ENCODE measurements around the gene KCNK3.
"Not testable (repeated sequence)": the region's sequence is repeated elsewhere in the genome, so short reads cannot be mapped to it uniquely, and the experiment has no call there.

KCNK3 gene

DNA sequence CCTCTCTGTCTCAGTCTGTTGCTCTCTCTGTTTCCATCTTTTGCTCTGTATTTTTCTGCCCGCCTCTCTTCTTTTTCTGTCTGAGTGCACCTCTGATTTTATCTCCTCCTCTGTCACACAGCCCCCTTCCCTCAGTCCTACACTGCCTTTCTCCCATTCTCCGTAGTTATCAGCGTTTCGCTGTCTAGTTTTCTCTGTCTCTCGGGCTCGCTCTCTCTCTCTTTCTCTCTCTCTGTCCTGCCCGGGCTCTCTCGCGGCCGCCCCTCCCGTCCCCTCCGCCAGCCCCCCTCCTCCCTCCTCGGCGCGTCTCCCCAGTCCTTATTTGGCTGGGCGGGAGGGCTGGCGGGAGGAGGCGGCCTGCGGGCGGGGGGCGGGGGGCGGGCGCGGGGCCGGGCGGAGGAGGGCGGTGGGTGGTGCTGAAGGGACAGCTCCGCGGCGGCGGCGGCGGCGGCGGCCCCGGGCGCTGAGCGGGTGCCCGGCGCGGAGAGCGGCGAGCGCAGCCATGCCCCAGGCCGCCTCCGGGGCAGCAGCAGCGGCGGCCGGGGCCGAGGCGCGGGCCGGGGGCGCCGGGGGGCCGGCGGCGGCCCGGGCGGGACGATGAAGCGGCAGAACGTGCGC is at the start of gene KCNK3:
Gene KCNK3, plus strand, starts transcription at position 444 of the 618 bp plus-strand sequence. Its CDS starts 154 bp downstream, at position 598.
- no peak for DNase-seq

- DNase-seq: no peak
These were observed 48.2 kb upstream of the KCNK3 start for GRCh38 chr2:26644188-26644835.

GRCh38 chr2:26645762-26646161 is 46.8 kb upstream of the KCNK3 start:
- no peak for DNase-seq

DNA sequence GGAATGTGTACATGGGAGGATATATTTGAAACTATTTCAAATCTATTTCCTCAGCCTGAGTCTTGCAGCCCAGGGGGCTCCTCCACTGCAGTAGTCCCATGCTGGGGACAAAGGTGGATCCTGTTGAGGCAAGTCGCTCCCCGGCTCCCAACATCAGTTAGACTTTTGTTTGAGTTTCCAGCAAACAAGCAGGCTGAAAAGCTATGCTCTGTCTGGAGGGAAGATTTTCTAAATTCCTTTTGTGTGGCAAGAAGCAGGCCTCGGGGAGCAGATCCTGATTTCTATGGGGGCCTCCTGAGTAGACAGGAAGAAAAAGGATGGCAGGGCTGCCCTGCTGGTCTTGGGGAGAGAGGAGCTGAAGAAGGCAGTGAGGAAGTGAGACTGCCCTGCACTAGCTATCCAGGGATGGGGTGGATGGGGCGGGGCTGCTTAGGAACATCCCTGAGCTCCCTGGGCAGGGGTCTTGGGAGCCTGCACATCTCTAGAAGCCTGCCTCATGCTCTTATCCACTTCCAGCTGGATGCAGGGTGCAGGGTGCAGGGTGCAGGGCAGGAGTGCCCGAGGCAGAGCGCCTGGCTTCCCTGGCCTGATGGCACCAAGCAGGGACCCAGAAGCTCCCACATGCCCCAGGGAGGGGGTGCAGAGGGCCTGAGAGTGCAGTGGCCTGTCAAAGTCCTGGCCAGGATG is 45.4 kb upstream of the KCNK3 start:
- DNase-seq: no peak

- DNase-seq: no peak
These were observed 44.5 kb upstream of the KCNK3 start for GRCh38 chr2:26647981-26648380.

- DNase-seq: no peak
These were observed 44.0 kb upstream of the KCNK3 start for GRCh38 chr2:26648516-26648915.

DNA sequence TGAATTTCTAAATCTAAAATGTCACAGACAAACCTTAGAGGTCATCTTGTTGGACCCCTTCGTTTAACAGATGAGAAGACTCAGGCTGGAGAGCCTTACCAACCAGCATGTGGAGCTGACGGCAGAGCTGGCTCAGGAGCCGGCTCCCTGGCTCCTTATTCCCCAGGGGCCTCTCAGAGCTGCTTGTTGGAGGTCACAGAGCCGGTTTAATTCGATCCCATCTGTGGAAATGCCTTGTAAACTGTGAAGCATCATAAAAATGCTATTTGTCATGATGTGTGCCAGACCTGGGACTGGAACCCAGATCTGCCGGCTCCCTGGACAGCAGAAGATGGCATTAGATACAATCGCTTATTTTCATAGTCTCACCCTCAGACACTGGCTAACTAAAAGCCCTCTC is 43.2 kb upstream of the KCNK3 start:
- no peak for DNase-seq

DNA sequence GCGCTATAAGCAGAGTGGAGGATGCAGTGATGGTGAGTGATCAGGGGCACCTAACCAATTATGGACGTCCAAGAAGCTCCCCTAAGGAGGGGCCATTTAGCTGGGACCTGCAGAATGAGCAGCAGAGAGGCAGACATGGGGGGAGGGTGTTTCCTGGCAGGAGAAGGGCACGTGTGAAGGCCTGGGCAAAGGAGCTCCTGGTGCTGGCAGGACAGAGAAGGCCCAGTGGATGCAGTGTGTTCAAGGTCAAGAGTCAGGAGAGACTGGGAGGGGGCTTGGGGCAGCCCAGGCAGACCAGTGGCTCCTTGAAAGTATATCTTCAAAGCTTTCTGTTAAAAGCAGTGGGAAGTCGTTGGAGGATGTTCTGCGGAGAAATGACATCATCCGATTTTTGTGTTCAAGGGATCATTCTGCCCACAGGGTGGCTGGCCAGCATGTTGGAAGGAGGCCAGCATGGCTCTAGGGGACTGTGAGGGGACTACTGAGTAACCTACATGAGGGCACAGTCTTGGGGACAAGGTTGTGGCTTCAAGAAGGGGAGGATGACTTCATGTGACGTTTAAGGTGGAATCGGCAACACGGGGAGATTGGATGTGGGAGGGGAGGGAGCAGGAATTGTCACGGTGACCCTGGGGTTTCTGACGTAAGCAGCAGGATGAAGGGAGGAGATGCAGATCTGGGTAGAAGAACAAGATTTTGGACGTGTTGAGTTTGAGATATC is 42.4 kb upstream of the KCNK3 start:
- no peak for DNase-seq

GRCh38 chr2:26650713-26651469 is 41.6 kb upstream of the KCNK3 start:
- no peak for DNase-seq

DNA sequence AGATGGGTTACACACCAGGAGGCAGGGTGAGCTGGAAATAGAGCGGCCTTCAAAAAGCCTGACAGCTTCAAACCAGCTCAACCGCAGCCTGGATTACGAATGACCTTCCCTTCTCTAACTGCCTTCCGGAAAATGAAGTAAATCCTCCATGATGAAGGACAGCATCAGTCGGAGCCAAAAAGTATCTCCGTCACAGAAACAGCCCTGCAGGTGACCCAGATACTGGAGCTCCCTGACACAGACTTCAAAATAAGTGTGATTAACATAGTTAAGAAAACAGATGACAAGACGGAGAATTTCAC is 41.1 kb upstream of the KCNK3 start:
- DNase-seq: no peak

- no peak for DNase-seq
These were observed 40.7 kb upstream of the KCNK3 start for GRCh38 chr2:26651799-26652198.

GRCh38 chr2:26652361-26653041 is 40.0 kb upstream of the KCNK3 start:
- DNase-seq: no peak

- no peak for DNase-seq
These were observed 39.1 kb upstream of the KCNK3 start for GRCh38 chr2:26653207-26654060.

DNA sequence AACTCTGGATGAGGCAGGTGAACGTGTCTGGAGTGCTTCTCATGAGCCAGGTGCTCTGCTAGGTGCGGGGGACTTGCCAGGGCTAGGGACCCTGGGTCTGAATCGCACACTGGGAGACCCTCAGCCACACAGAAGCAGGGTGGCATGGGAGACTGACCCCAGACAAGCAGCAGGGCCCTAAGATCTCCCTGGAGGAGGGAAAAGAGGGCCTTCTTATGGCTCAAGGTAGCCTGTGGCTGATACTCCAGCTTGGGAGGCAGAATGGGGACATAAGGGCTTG is 38.5 kb upstream of the KCNK3 start:
- DNase-seq: no peak

DNA sequence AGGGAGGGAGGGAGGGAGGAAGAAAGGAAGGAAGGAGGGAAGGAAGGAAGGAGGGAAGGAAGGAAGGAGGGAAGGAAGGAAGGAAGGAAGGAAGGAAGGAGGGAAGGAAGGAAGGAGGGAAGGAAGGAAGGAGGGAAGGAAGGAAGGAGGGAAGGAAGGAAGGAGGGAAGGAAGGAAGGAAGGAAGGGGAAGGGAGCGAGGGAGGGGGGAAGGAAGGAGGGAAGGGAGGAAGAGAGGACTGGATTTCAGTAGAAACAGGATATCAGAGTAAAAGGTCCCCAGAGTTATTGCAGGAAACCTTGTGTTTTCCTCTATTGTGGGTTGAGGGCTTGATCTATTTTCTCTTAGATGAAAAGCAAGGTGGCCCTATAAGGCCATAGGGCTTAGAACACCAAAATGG is 37.4 kb upstream of the KCNK3 start:
- DNase-seq: not testable (repeated sequence)

DNA sequence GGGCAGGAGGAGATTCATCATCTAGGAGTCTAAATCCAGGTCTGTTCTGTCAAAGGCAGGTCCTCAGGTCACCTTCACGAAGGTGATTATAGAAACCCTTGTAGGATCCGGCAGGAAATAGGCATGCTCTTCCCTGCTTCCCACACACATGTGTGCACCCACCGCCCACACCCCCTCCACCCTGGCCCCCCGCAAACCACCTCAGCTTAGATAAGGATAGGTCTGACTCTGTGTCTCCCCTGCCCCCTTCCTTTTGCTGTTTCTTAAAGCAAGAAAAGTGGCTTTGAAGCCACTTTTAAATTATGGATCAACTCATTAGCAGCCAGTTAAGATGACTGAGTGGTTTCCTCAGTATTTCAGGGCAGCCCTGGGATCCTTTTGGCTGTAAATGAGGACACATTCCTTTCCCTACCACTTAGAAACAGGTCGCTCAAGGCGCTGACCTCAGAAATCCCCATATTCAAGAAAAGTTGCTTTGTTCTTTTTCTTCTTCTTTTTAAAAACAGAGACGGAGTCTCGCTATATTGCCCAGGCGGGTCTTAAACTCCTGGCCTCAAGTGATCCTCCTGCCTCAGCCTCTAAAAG is 36.8 kb upstream of the KCNK3 start:
- DNase-seq: no peak

- DNase-seq: no peak
These were observed 35.3 kb upstream of the KCNK3 start for GRCh38 chr2:26657265-26657664.

GRCh38 chr2:26658691-26659346 is 33.7 kb upstream of the KCNK3 start:
- no peak for DNase-seq

DNA sequence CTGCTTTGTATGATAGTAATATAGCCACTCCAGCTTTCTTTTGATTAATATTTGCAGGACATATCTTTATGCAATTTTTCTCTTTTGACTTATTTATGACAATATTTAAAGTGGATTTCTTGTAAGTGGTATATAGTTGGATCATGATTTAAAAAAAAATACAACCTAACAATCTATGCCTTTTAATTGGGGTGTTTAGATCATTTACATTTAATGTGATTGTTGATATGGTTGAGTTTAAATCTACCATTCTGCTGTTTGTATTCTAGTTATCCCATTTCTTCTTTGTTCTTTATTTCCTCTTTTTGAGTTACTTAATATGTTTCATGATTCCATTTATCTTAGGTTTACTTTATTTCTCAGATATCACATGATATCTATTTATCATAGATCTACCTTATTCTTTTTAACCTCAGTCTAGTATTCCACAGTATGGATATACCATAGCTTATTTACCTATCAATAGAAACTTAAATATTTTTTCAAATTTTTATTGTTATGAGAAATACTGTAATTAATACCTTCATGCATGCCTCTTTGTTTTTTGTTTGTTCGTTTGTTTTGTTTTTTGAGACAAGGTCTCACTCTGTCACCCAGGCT is 32.1 kb upstream of the KCNK3 start:
- no peak for DNase-seq

- DNase-seq: not testable (repeated sequence)
These were observed 27.2 kb upstream of the KCNK3 start for GRCh38 chr2:26665296-26665695.
